Dendritic cell treated with granulocyte-macrophage colony-stimulating factor and Interleukin-4, amounts not matched to agents 40 ng/mL and 50 ng/mL, for 4 days (primary cell): Measurements from ENCODE around the gene DPP10.

Experiments used
- H3K27ac Mint-ChIP-seq: one replicate; pipeline ENCODE4 v1.8.0; 2022; ENCODE audit warnings: mild to moderate bottlenecking, mixed read lengths
- H3K27me3 Mint-ChIP-seq: one replicate; pipeline ENCODE4 v1.8.0; 2022; ENCODE audit warnings: mild to moderate bottlenecking, mixed read lengths
- H3K36me3 Mint-ChIP-seq: one replicate; pipeline ENCODE4 v1.8.0; 2022; ENCODE audit warnings: low read depth, mixed read lengths
- H3K4me1 Mint-ChIP-seq: one replicate; pipeline ENCODE4 v1.8.0; 2022; ENCODE audit warnings: low read depth, mixed read lengths
- H3K4me3 Mint-ChIP-seq: one replicate; pipeline ENCODE4 v1.8.0; 2022; ENCODE audit warnings: mild to moderate bottlenecking, moderate library complexity, mixed read lengths
- H3K9me3 Mint-ChIP-seq: one replicate; pipeline ENCODE4 v1.8.0; 2022; ENCODE audit warnings: mixed read lengths
- intact Hi-C: fragments of 100-400 bp; cut with micrococcal nuclease; formaldehyde crosslinking; loops from one replicate; pipeline ENCODE4 v1.15.0; 2022

Gene DPP10

DNA sequence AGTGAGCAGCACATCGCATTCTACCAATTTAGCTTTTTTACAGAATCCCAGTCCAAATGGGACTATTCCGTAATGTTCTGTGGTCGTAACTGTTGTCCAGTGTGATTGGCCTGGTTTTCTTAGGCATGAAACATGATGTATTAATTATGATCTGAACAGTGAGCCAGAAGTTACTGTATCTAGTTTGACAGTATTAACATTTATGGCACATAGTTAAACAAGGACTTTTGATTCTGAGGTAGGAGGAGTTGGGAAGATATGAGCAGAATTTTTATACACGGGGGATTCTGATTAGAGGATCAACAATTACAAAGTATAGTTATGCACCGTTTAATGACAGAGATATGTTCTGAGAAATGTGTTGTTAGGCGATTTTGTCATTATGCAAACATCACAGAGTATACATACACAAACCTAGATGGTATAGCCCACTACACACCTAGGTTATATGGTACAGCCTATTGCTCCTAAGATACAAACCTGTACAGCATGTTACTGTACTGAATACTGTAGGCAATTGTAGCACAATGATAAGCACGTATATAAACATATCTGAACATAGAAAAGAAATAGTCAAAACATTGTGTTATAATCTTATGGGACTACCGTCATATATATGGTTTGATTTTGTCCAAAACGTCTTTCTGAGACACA, 85.0 kb downstream of the DPP10 start:
- Mint-ChIP-seq H3K27ac (no peak overlapping the region), H3K9me3 (peaks cover 6% of the 10 kb centered on the region), H3K27me3 (no peaks in the 10 kb centered on the region), H3K4me1 (no peaks in the 10 kb centered on the region), H3K4me3 (no peak overlapping the region), H3K36me3 (no peaks in the 10 kb centered on the region)
- intact Hi-C loops: no loop called here

DNA sequence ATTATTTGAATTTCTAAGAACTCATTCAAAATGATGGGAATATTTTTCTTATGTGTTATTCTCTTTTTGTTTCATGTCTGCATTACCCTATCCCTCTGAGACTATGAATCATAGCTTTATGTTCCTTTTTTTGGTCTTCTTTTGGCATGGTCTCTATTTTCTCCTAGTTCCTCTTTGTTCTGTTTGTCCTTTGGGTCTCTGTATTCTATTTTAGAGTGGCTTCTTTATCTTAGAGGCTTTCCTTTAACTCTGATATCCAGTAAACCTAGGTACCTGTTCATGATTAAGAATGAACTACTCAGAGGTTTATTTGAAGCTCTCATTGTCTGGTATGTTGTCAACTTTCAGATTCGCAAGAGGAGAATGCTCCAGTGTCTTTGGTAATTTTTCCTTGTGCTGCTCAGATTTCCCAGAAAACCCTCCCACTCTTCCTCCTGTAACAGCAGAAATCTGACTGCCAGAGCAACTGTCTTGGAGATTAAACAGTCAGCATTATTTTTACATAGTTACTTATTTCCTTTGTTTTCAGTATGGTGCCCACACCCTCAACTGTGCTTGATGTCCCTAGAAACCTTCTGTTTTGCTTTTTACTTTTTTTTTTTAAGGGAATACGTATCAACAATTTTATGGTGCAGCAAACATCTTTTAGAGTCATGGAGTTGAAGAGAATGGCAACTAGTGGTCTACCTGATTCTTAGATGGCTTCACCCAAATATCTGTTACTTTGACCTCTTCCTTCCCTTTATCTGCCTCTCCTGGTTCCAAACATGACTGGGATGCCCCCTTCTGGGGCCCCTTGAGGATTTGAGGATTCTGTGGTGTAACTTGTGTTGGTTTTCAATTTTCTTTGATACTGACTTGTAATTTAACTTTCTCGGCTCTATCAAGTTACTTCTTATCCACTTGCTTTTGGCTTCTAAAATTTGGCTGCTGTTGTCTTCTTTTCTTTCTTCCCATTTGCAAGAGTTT, 92.0 kb downstream of the DPP10 start:
- H3K27me3 Mint-ChIP-seq: peaks cover 2% of the 10 kb centered on the region
- H3K9me3 Mint-ChIP-seq: no peaks in the 10 kb centered on the region
- peaks cover 15% of the 10 kb centered on the region for H3K4me1 Mint-ChIP-seq
- H3K27ac Mint-ChIP-seq: peak overlapping the region; percentile 71
- H3K36me3 Mint-ChIP-seq: no peaks in the 10 kb centered on the region
- intact Hi-C loops: no loop called here
- H3K4me3 Mint-ChIP-seq: no peak overlapping the region

DNA sequence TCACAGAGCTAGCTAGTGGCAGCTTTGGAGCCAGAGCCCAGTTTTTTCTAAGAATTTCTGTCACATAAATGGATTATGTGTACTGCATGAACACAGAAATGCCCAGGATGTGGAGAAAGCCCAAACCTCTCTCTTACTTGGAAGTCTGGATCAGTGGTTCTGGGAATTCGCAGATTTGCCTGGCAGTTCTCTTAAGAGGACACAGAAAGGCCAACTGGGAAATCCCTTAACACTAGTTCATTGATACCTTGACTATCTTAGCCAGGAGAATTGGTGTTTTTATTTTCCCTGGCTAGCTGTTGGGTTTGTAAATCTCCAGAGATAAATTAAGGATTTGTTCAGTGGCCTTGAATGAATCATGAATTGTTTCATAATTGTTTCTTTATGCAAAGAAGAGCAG, 95.3 kb downstream of the DPP10 start:
- intact Hi-C loops: no loop called here
- peaks cover 2% of the 10 kb centered on the region for H3K27me3 Mint-ChIP-seq
- peaks cover 15% of the 10 kb centered on the region for H3K4me1 Mint-ChIP-seq
- H3K4me3 Mint-ChIP-seq: no peak overlapping the region
- no peak overlapping the region for H3K27ac Mint-ChIP-seq
- no peaks in the 10 kb centered on the region for H3K36me3 Mint-ChIP-seq
- H3K9me3 Mint-ChIP-seq: no peaks in the 10 kb centered on the region

DNA sequence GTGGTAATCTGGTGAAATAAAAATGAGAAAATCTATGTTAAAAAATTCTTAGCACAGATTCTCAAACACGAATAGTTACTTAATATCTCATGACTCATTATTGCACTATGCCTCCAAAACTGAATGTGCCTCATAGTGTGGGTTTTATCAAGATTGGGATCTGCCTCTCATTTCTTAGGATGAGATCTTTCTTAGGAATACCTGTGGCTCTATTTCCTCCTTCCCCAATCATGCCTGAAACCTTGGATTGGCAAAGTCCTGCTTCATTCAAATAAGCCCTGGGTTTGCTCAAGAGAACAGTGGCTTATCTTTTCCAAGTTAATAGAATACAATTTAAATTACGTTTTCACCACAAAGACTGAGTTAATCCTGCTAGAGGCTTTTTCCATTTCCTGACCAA, 100.3 kb downstream of the DPP10 start:
- H3K4me1 Mint-ChIP-seq: no peaks in the 10 kb centered on the region
- intact Hi-C loops: loop anchor here (10.0 kb wide), 1 partner anchor 578 kb away; no protein-coding TSS in a partner anchor
- no peak overlapping the region for H3K4me3 Mint-ChIP-seq
- H3K27ac Mint-ChIP-seq: no peak overlapping the region
- H3K36me3 Mint-ChIP-seq: no peaks in the 10 kb centered on the region
- no peaks in the 10 kb centered on the region for H3K9me3 Mint-ChIP-seq
- peaks cover 5% of the 10 kb centered on the region for H3K27me3 Mint-ChIP-seq

DNA sequence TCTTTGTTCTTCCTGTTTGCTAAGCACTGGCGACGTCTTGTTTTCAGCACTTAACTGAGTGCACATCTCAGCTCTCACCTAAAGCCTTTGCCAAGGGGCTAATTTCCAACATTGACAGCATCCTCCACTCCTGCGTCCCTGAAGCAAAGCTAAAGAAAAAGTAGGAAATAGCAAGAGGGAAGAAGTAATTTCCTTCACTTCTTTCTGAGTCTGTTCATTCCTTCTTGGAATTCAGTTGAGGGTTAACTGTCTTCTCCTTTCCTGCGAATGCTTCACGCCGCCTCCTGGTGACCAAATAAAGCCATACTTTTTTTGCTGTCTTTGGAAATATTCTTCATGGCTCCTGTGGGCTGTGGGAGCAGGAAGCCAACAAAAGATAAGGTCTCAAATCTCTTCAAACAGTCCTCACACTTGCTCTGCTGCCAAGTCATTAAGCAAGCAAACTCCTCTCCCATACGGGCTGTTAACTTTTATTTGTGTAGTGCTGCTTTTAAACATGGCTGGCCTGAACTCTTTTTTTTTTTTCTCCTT, 100.9 kb downstream of the DPP10 start:
- no peak overlapping the region for H3K4me3 Mint-ChIP-seq
- H3K27ac Mint-ChIP-seq: no peak overlapping the region
- peaks cover 5% of the 10 kb centered on the region for H3K27me3 Mint-ChIP-seq
- no peaks in the 10 kb centered on the region for H3K9me3 Mint-ChIP-seq
- H3K4me1 Mint-ChIP-seq: no peaks in the 10 kb centered on the region
- no peaks in the 10 kb centered on the region for H3K36me3 Mint-ChIP-seq
- intact Hi-C loops: loop anchor here (10.0 kb wide), 1 partner anchor 578 kb away; no protein-coding TSS in a partner anchor

DNA sequence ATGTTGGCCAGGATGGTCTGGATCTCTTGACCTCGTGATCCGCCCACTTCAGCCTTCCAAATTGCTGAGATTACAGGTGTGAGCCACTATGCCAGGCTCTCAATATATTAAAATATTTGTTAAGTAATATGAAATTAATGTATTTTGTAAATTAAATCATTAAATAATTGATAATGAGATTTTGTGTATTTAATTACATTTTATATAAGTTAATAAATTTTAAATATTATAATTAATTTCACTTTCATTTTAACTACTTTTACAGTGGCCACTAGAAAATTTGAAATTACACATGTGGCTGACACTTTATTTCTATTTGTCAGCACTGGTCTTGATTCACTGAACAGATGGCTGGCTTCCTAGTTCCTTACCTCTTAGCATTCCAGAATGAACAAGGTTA, 102.6 kb downstream of the DPP10 start:
- no peaks in the 10 kb centered on the region for H3K36me3 Mint-ChIP-seq
- H3K9me3 Mint-ChIP-seq: no peaks in the 10 kb centered on the region
- intact Hi-C loops: loop anchor here (10.0 kb wide), 1 partner anchor 580 kb away; no protein-coding TSS in a partner anchor
- H3K4me3 Mint-ChIP-seq: no peak overlapping the region
- H3K4me1 Mint-ChIP-seq: no peaks in the 10 kb centered on the region
- H3K27ac Mint-ChIP-seq: no peak overlapping the region
- H3K27me3 Mint-ChIP-seq: peaks cover 5% of the 10 kb centered on the region

DNA sequence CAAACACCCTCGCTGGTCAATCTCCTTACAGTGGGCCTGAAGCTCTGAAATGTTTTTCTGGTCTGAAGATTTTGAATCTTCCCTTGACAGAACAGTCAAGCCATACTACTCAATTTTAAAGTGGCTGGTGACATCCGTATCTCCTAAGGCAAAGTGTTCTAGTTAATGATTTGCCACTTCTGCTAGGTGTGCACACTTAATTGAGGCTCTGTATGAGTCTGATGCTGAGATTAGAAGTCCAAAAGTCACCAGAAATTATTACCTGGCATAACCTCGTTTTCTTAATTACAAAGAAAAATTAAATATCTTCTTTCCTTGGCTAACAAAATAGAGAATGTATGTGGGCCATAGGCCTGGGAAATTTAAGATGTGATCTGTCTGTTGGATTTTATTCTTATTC, 104.1 kb downstream of the DPP10 start:
- peaks cover 5% of the 10 kb centered on the region for H3K27me3 Mint-ChIP-seq
- intact Hi-C loops: loop anchor here (10.0 kb wide), 1 partner anchor 582 kb away; no protein-coding TSS in a partner anchor
- H3K4me1 Mint-ChIP-seq: no peaks in the 10 kb centered on the region
- H3K4me3 Mint-ChIP-seq: no peak overlapping the region
- no peaks in the 10 kb centered on the region for H3K36me3 Mint-ChIP-seq
- no peaks in the 10 kb centered on the region for H3K9me3 Mint-ChIP-seq
- no peak overlapping the region for H3K27ac Mint-ChIP-seq

DNA sequence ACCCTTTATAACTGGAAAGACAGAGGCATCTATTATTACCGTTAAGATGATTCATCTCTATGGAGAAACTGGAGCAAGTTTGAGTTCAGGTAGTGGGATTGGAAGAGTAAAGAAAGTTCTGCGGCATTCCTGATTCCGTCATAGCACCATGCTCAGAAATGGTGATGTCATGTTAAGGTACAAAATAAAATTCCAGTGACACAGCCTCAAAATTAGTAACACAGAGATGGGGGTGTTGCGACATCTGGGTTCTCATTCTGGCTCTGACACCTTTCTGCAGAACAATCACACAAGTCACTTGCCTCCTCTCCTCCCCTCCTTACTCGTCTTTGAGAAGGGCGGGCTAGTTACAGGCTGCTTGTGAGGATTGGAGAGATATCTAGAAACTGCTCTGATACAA, 105.7 kb downstream of the DPP10 start:
- intact Hi-C loops: loop anchor here (10.0 kb wide), 1 partner anchor 583 kb away; no protein-coding TSS in a partner anchor
- Mint-ChIP-seq H3K9me3 (no peaks in the 10 kb centered on the region), H3K4me1 (no peaks in the 10 kb centered on the region), H3K27ac (no peak overlapping the region), H3K4me3 (no peak overlapping the region), H3K36me3 (no peaks in the 10 kb centered on the region), H3K27me3 (peaks cover 7% of the 10 kb centered on the region)

DNA sequence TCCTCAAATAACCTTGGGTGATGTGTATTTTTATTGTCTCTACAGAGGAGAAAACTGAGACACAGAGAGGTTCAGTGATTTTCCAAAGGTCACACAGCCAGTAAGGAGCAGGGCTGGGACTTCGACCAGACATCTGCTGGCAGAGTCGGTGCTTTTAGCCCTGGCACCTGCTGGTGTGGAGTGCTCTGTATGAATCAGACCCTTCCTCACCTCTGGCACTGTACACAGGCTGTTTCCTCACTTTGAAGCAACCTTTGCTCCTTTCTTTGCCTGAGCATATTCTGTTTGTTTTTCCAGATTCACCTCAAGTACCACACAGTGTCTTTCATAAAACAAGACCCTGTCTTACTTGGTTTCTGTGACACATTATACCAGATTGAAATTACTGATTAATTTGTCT, 107.9 kb downstream of the DPP10 start:
- H3K4me3 Mint-ChIP-seq: no peak overlapping the region
- no peaks in the 10 kb centered on the region for H3K36me3 Mint-ChIP-seq
- H3K27me3 Mint-ChIP-seq: peaks cover 2% of the 10 kb centered on the region
- H3K4me1 Mint-ChIP-seq: no peaks in the 10 kb centered on the region
- no peaks in the 10 kb centered on the region for H3K9me3 Mint-ChIP-seq
- no peak overlapping the region for H3K27ac Mint-ChIP-seq
- intact Hi-C loops: no loop called here

DNA sequence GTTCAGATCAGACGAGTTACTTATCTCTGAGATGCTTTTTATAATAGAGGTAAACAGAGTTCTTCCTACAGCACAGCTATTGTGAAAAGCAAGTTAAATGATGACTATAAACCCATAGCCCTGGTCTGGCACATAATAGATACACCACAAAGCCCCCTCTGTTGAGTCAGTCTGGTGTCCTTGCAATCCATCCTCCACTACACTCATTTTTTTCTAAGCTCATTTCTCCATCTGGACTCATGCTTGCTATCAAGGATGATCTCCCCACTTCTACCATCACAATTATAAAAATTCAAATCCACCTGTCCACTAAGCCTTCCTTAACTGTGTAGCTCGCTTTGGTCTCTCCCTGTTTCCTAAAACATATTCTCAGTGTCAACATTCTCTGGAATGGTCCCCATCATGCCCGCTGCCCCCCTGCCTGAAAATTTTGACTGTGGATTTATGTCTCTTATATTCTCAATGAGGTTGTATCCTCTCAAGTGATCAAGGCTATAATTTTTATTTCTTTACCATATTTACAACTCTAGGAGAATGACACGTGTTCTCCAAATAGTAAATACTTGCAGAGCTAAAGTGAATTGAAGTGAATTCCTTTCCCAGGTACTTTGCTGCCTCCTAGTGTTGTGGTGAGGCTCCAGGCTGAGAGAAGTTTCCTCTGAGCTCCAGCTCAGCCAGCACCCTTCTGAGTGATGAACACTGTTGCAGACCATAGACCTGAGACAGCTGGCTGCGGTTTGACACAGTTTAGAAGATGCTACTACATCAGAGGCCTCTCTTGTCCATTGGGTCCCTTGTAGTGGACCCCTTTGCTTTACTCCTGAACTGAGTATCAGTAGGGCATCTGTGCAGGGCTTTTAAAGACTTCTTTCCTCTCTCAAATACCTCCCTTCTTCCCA, 108.7 kb downstream of the DPP10 start:
- no peaks in the 10 kb centered on the region for H3K9me3 Mint-ChIP-seq
- intact Hi-C loops: no loop called here
- no peaks in the 10 kb centered on the region for H3K36me3 Mint-ChIP-seq
- no peak overlapping the region for H3K4me3 Mint-ChIP-seq
- H3K27ac Mint-ChIP-seq: no peak overlapping the region
- peaks cover 5% of the 10 kb centered on the region for H3K27me3 Mint-ChIP-seq
- H3K4me1 Mint-ChIP-seq: no peaks in the 10 kb centered on the region

DNA sequence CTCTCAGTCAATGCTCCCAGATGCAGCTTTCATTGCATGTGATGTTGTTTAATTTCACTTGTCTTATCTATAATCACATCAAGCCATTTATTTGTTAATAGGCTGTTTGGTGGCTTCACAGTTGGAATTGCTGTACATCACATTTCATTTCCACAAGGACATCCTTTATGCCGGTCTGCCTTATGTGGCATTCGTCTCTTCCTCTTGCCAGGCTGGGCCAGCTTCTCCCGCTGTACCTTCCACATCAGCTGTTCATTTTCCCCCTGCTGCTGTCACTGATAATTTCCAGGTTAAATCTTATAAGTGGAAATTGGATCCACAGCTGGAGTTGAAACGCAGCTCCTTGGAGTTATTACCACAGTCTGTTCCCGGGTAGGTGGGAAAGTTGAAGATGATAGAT, 110.6 kb downstream of the DPP10 start:
- H3K4me1 Mint-ChIP-seq: no peaks in the 10 kb centered on the region
- no peaks in the 10 kb centered on the region for H3K9me3 Mint-ChIP-seq
- no peak overlapping the region for H3K27ac Mint-ChIP-seq
- H3K4me3 Mint-ChIP-seq: no peak overlapping the region
- no peaks in the 10 kb centered on the region for H3K36me3 Mint-ChIP-seq
- intact Hi-C loops: no loop called here
- H3K27me3 Mint-ChIP-seq: peaks cover 5% of the 10 kb centered on the region

DNA sequence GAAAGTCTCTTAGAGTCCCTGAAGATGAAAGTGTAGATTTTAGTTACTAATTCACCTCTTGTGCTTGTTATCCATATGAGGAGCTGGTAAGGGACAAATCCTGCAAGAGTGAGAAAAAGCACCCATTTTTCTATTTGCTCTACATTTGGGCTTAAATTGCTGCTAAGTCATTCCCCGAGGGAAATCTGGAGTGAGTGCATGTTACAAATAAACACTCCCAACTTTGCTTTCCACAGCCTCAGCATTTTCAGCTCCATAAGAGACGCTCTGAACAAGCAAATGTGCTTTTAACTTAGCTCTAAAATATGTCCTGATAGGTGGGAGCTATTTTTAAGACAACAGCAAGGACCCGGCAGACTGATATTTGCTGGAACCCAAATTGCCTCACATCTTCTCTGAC, 126.7 kb downstream of the DPP10 start:
- no peaks in the 10 kb centered on the region for H3K27me3 Mint-ChIP-seq

DNA sequence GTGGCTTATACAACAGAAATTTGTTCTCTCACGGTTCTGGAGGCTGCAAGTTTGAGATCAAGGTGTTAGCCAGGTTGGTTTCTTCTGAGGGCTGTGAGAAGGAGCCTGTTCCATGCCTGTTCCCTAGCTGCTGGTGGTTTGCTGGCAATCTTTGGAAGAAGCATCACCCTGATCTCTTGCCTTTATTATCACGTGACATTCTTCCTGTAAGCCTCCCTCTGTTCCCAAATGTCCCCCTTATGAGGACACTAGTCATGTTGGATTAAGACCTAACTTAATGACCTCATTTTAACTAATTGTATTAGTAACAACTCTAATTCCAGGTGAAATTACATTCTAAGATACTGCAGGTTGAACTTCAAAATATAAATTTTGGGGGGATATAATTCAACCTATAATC, 135.2 kb downstream of the DPP10 start:
- Mint-ChIP-seq H3K36me3 (no peaks in the 10 kb centered on the region), H3K27ac (no peak overlapping the region), H3K4me1 (no peaks in the 10 kb centered on the region), H3K27me3 (no peaks in the 10 kb centered on the region), H3K9me3 (no peaks in the 10 kb centered on the region), H3K4me3 (no peak overlapping the region)
- intact Hi-C loops: no loop called here

More for the DNA sequence above, 126.7 kb downstream of the DPP10 start:
- Mint-ChIP-seq H3K36me3 (no peaks in the 10 kb centered on the region), H3K4me3 (no peak overlapping the region), H3K9me3 (no peaks in the 10 kb centered on the region), H3K4me1 (no peaks in the 10 kb centered on the region), H3K27ac (no peak overlapping the region)
- intact Hi-C loops: no loop called here
